ENCODE measurements around the gene ADCY2.

GRCh38 chr5:7363067-7363677, 32.8 kb upstream of the ADCY2 start:
- TF ChIP-seq EZH2 (IDR thresholded peaks at IDR 0.05; ENCODE audit: low read depth, unreplicated experiment) (no peak), POLR2AphosphoS5 (IDR thresholded peaks at IDR 0.05; ENCODE audit: low read depth) (no peak), ZNF114 (CRISPR knock-in tag; IDR thresholded peaks at IDR 0.05) (0 out of 2 replicates have a peak, but pooled peaks have one; percentile 41), NANOG (IDR thresholded peaks at IDR 0.05; ENCODE audit: borderline replicate concordance) (peak; percentile 94), EZH2phosphoT487 (IDR thresholded peaks at IDR 0.05; ENCODE audit: unreplicated experiment) (no peak), ETS1 (IDR thresholded peaks at IDR 0.05) (peak; percentile 32; the same call in 1 of the 2 replicates), CREB1 (CRISPR knock-in tag; IDR thresholded peaks at IDR 0.05; ENCODE audit: low read depth) (no peak), JUNB (IDR thresholded peaks at IDR 0.05; ENCODE audit: unreplicated experiment) (no peak), ZNF331 (CRISPR knock-in tag; IDR thresholded peaks at IDR 0.05; ENCODE audit: low read depth) (no peak), STAT1 (IDR thresholded peaks at IDR 0.05; ENCODE audit: unreplicated experiment) (no peak)
- TF ChIP-seq, protein P1, sequence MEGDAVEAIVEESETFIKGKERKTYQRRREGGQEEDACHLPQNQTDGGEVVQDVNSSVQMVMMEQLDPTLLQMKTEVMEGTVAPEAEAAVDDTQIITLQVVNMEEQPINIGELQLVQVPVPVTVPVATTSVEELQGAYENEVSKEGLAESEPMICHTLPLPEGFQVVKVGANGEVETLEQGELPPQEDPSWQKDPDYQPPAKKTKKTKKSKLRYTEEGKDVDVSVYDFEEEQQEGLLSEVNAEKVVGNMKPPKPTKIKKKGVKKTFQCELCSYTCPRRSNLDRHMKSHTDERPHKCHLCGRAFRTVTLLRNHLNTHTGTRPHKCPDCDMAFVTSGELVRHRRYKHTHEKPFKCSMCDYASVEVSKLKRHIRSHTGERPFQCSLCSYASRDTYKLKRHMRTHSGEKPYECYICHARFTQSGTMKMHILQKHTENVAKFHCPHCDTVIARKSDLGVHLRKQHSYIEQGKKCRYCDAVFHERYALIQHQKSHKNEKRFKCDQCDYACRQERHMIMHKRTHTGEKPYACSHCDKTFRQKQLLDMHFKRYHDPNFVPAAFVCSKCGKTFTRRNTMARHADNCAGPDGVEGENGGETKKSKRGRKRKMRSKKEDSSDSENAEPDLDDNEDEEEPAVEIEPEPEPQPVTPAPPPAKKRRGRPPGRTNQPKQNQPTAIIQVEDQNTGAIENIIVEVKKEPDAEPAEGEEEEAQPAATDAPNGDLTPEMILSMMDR (conservative IDR thresholded peaks at IDR 0.05; ENCODE audit: low read depth in 2 of 2), result no peak
- TF ChIP-seq, protein P2, sequence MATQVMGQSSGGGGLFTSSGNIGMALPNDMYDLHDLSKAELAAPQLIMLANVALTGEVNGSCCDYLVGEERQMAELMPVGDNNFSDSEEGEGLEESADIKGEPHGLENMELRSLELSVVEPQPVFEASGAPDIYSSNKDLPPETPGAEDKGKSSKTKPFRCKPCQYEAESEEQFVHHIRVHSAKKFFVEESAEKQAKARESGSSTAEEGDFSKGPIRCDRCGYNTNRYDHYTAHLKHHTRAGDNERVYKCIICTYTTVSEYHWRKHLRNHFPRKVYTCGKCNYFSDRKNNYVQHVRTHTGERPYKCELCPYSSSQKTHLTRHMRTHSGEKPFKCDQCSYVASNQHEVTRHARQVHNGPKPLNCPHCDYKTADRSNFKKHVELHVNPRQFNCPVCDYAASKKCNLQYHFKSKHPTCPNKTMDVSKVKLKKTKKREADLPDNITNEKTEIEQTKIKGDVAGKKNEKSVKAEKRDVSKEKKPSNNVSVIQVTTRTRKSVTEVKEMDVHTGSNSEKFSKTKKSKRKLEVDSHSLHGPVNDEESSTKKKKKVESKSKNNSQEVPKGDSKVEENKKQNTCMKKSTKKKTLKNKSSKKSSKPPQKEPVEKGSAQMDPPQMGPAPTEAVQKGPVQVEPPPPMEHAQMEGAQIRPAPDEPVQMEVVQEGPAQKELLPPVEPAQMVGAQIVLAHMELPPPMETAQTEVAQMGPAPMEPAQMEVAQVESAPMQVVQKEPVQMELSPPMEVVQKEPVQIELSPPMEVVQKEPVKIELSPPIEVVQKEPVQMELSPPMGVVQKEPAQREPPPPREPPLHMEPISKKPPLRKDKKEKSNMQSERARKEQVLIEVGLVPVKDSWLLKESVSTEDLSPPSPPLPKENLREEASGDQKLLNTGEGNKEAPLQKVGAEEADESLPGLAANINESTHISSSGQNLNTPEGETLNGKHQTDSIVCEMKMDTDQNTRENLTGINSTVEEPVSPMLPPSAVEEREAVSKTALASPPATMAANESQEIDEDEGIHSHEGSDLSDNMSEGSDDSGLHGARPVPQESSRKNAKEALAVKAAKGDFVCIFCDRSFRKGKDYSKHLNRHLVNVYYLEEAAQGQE (IDR thresholded peaks at IDR 0.05; ENCODE audit: unreplicated experiment), result no peak

Measured in GM23338 (cell line).